HG02938 (cell line): Measurements from ENCODE around the gene MAP2K5.

Experiments
- ATAC-seq: cut with Tn5 transposase; IDR thresholded peaks from one replicate; pipeline ENCODE4 v1.9.1; 2021; ENCODE audit warnings: mild to moderate bottlenecking, moderate library complexity; ENCODE audit not compliant: unreplicated experiment

Gene MAP2K5

DNA sequence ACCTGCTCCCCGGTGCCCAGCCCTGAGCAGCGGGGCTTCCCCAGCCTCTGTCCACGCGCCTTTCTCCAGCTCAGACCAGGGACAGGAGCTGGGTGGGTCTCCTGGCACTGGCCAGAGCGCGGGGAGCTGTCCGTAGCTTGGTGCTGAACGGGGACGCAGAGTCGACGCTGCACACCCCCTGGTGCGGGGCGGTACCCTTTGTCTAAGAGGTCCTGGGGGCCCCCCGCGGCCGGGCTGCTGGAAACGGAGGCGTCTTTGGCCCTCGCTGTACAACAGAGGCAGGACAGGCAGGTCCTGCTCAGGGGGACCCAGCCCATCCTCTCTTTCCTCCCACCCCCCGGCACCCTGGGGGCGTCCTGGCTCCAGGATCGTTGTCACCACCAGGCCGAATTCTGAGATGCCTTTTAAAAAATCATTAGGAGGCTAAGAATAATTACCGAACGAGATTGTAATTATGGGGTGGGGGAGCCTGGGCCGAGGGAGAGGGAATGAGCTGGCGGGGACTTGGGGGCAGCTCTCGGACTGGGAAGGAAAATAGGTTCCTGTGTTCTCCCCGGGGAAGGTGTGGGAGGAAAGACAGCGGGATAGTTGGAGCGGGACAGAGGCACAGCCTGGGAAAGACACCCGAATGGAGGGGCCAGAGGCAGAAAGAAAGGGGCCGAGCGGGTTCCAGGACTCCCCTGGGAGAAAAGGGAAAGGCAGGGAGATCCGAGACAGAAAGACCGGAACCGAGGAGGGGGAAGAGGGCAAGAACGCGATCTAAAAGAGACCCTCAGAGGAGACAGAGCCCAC, 278.7 kb downstream of the MAP2K5 start:
- ATAC-seq = no peak

DNA sequence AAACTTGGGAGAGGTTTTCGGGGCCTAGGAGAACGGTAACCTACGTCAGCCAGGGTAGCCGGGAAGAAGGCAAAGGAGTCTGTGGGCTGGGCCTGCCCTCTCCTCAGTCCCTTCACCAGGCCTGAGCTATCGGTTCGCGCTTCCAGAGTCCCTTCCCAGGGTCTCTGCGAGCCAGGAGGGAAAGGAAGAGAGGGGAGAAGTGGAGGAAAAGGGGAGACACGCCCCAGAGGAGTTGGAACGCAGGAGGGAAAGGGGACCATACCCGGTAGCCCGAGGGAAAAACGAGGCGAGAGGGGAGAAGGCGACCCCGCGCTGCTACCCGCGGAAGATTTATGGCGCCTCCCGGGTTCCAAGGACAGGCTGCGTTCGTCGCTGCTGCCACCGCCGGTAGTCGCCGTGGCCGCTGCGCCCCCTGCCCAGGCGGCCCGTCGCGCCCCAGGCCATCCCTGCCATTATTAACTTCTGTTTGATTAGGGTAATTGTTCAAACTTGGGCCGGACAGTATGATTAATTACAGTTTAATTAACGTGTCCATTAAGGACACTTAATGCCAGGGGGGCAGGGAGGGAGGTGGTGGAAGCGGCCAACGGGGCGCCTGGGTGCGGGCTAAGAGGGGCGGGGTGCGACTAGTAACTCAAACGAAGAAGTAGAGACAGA, 279.4 kb downstream of the MAP2K5 start:
- no peak for ATAC-seq

DNA sequence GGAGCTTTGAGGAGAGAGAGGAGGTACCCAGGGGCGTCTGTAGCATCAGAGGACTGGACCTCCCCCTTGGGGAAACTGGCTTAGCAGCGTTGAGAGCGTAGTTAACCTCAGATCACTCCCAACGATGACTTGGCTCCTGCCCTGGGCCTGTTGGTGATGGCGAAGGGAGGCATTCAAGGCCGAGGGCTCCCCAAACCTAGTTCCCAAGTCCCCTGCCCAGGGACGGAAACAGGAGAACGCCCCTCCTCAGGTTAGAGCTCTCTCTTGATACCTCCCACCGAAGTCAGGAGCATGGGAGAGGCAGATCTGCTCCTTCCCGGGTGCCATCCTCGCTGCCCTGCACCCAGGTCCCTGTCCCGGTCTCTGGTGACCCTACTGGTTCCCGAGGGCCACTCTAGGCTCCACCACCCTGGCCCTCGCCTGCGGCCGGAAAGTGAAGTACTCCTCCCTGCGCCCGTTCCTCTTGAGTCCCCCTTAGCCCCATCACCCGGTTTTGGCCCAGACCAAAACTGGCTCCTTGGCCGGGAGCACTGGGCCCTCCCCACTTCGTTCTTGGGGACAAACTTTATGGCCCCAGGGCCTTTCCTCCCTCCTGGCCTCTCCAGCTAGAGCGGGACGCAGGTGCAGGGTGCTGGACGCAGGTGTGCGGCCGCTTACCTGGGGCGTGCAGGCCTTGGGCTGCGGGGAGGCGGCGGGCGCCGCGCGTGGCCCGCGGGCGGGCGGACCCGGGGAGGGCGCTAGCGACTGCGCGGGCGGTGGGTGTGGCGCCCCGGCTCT, 280.2 kb downstream of the MAP2K5 start:
- no peak for ATAC-seq

DNA sequence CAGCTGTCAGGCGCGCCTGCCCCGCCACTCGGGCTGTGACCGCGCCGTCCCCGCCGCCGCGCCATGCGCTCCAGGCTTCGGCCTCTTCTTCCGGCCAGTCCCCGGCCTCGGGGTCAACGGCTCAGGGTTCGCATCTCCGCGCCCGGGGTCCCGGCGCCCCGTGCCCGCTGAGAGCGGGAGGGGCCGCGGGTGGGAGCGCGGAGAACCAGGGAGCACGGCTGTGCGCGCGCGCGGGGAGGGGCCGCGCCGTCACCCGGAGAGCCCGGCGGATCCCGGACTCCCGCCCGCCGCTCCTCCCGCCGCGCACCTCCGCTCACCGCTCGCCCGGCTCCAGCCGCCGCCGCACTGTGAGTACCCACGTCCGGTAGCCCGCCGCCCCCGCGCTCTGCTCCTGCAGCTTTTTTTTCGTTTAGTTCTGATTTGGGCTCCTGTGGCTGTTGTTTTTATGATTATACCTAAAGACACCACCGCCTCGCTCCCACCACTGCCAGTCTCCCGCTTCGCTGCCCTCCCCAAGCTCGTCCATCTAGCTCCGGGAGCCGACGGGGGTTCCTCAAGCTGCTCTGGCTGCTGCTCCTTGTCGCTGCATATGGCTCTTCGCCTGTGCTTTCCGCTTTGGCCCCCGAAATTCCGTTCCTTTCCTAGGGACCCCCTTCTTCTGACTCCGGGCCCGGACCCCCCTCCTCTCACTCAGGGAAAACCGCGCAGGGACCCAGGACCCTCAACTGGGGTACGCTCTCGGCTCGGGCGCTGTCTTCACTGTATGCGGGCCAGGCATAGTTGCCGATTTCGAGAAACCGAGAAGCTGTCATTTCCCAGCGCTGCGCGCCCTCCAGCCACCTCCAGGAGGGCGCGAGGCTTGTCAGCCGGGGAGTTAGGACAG, 281.1 kb downstream of the MAP2K5 start:
- ATAC-seq = no peak

DNA sequence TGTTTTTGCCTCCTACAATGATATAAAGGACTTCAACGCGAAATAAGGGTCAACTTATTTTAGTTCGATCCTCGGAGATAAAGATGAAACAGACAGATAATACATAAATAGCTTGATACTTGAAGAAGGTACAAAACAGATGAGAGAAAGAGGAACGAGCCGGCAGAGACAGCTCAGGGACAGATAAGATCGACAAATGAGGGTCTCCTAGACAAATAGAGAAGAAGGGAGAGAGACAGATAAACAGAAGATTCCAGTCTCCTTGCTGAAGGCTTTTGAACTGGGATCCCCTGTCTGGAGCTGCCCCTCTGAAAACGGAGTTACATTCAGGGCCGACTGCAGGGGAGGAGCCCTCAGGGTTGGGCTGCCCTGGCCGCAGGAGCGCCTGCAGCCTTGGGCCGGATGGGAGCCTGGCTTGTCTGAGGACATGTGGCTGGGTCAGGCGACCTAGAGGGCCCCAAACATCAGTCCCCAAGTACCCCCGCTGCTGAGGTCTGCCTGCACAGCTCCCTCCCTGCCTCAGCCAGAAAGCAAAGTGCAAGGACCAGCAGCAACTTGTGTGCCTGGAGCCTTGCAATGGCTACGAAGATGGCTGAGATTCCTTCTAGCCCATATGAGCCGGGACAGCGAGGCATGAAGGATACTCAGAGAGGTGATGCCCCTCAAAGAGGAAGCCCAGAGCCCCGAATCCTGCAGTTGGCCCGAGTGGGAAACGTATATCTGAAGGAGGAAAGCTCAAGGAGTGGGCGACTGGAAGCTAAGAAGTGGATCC, 281.9 kb downstream of the MAP2K5 start:
- ATAC-seq = no peak

DNA sequence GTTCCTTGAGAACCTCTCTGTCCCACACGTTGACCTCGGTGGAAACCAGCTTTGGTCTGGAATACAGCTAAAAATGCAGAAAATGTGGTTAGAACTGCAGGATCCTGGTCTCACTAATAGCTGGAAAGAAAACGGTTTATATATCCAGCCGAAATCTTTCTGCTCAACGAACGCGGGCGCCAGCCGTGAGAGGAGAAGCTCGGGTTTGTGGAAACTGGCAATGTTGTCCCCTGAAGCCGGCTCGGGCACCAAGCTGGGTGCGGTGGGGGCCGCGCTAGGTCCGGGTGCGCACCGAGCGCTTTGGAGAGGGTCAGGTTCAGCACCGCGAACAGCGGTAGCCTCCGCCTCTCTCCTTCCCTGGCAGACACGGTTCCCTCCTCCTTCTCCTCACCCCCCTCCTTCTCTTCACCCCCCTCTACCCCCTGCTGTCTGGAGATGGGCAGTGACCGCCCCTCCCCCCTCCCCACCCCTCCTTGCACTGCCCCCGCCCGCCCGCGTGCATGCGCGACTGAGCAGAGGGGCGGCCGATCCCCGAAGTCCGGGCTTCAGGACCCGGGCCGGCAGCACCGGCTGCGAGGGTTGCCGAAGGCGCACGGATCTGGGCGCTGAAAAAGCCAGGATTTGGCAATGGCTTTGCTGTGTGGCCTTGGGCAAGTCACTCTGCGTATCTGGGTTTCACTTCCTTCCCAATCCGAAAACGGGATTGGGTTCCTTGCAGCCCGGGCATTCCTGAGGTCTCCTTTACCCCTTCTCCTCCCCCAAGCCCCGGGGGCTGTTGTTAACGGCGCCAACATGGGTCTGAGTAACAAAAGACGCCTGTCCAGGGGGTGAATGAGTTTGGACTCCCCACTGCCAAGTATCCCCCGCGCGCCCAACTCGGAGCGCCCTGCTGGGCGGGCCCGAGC, 282.7 kb downstream of the MAP2K5 start, which contains the start of gene SKOR1:
Gene SKOR1 (plus strand): TSS at position 534 of the 905 bp plus-strand sequence. CDS start 94 bp downstream, at position 628.
- ATAC-seq = no peak

DNA sequence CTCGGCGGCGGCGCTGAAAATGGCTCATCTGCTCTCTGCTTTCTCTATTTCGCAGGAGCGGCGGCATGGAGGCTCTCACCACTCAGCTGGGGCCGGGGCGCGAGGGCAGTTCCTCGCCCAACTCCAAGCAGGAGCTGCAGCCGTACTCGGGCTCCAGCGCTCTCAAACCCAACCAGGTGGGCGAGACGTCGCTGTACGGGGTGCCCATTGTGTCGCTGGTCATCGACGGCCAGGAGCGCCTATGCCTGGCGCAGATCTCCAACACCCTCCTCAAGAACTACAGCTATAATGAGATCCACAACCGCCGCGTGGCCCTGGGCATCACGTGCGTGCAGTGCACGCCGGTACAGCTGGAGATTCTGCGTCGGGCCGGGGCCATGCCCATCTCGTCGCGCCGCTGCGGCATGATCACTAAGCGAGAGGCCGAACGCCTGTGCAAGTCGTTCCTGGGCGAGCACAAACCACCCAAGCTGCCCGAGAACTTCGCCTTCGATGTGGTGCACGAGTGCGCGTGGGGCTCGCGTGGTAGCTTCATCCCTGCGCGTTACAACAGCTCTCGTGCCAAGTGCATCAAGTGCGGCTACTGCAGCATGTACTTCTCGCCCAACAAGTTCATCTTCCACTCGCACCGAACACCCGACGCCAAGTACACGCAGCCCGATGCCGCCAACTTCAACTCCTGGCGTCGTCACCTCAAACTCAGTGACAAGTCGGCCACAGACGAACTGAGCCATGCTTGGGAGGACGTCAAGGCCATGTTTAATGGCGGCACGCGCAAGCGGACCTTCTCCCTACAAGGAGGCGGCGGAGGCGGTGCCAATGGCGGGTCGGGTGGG, 283.6 kb downstream of the MAP2K5 start:
- no peak for ATAC-seq

DNA sequence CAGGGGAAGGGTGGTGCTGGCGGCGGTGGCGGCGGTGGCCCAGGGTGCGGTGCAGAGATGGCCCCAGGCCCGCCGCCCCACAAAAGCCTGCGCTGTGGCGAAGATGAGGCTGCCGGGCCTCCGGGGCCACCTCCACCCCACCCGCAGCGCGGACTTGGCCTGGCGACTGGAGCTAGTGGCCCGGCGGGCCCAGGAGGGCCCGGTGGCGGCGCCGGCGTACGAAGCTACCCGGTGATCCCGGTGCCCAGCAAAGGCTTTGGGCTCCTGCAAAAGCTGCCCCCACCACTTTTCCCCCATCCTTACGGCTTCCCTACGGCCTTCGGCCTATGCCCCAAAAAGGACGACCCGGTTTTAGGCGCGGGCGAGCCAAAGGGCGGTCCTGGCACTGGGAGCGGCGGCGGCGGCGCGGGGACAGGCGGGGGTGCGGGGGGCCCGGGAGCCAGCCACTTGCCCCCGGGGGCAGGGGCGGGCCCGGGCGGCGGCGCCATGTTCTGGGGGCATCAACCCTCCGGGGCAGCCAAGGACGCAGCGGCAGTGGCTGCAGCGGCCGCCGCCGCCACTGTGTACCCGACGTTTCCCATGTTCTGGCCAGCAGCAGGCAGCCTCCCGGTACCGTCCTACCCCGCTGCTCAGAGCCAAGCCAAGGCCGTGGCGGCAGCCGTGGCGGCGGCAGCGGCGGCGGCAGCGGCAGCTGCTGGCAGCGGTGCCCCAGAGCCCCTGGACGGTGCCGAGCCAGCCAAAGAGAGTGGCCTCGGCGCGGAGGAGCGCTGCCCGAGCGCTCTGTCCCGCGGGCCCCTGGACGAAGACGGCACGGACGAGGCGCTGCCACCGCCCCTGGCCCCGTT, 284.4 kb downstream of the MAP2K5 start:
- ATAC-seq = no peak

DNA sequence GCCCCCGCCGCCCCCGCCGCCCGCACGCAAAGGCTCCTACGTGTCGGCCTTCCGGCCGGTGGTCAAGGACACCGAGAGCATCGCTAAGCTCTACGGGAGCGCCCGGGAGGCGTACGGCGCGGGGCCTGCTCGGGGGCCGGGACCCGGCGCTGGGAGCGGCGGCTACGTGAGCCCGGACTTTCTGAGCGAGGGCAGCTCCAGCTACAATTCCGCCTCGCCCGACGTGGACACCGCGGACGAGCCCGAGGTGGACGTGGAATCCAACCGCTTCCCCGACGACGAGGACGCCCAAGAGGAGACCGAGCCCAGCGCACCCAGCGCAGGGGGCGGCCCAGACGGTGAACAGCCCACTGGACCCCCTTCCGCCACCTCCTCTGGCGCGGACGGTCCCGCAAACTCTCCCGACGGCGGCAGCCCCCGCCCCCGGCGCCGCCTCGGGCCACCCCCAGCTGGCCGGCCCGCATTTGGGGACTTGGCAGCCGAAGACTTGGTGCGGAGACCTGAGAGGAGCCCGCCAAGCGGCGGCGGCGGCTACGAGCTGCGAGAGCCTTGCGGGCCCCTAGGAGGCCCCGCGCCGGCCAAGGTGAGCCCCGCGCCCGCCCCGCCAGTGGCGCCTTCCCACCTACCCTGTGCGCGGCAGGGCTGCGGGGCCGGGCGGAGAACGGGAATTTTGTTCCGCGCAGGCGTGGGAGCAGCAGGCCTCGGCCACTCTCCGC, 285.2 kb downstream of the MAP2K5 start:
- ATAC-seq = no peak

DNA sequence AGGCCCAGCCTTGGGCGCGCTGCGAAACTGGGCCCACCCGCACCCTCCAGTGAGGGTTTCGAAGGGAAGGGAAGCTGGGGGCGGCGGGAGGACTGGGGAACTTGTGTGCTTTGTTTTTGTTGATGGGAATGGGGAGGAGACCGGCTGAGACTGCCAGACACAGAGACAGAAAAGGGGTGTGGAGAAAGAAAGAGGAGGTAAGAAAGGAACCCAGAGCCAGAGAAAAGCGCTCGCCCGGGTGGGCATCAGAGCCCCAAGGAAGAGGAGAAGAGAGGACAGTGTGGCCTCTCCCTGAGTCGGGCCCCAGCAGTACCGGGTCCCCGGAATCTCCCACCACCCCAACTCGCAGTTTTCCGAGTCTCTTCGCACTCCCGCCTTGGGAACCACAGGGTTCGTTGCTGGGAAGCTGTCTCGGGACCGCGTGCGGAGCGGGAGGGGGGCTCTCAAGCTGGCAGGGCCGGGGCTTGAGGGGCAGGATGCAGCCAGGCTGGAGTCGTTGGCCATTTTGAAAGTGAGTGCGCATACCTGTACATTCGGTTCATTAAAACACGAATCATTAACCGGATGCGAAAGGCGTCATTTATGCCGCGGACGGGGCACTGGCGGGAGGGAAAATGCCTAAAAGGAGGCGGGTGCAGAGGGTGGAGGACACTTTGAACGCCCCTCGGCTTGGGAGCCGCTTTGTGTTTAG, 285.9 kb downstream of the MAP2K5 start:
- ATAC-seq = no peak

DNA sequence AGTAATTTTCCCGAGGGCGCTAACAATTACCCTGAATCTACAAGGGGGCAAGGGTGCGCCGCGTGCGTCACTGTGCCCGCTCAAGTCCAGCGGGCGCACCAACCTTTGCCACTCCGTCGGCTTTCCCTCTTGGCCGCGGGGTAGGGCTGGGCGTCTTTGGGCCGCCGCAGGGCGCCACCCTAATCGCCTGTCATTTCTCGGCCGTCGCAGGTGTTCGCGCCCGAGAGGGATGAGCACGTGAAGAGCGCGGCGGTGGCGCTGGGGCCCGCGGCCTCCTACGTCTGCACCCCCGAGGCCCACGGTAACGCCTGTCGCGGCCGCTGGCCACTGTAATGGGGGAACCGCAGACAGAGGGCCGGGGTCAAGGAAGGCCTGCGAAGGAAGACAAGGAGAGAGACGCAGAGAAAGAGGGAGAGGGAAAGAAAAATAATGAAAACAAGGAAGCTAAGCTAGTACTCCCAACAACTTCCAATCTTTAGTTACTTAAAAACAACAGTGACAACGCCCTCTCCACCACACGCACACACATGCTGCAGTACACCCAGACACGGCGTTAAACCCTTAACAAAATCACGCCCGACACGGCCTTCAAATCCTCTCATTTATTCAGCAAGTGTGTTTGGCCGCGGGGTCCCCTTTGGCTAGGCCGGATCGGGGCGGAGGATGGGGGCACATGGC, 286.6 kb downstream of the MAP2K5 start:
- ATAC-seq = no peak

DNA sequence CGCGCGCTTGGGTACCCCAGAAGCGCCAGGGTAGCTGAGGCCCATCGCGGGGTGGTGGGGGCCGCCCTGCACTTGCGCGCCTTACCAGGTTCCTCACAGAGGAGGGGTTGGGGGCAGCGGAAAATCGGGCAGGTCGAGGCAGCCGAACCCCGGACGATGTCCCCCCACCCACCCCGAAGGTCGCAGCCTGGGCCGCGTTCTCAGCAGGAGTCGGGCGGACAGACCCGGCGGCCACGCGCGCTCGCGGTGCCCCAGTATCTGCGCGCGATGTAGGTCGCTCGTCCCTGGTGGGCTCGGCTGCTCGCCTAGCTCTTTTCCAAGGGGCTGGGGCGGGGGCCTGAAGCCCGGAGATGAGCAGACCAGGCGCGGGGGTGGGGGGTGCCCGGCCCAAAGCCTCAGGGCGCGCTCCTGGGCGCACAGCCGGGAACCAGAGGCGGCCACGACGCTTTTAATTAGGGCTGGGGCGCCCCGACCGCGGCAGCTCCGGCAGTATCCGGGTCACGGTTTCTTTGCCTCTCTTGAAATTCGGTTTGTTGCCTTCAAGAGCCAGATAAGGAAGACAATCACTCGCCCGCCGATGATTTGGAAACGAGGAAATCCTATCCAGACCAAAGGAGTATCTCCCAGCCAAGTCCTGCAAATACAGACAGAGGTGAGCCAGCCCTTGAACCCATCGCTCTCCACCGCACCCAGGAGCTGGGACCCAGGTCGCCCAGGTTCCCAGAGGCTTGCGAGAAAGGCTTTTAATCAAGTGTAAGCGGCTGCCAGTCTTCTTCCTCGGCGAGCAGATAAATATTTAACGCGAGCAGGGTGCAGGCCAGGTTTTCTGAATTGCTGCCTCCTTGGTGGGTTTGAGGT, 287.4 kb downstream of the MAP2K5 start:
- ATAC-seq = no peak

DNA sequence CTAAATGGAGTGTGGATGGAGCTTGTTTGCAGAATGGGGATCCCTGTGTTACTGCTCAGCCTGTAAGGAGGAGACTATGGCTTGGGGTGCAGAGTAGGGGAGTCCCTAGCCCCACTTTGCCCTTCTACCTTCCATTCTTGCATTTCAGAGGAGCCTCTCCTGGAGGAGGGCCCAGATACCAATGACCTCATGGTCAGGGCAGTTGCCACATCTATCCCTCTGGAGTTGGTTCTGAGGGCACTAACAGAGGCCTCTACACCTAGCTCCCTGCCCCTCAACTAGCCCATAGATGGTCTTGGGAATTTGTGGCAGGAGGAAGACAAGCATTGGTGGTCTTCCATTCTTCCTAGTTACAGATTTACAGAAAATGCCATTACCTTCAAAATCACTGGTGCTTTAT, 288.9 kb downstream of the MAP2K5 start:
- no peak for ATAC-seq

DNA sequence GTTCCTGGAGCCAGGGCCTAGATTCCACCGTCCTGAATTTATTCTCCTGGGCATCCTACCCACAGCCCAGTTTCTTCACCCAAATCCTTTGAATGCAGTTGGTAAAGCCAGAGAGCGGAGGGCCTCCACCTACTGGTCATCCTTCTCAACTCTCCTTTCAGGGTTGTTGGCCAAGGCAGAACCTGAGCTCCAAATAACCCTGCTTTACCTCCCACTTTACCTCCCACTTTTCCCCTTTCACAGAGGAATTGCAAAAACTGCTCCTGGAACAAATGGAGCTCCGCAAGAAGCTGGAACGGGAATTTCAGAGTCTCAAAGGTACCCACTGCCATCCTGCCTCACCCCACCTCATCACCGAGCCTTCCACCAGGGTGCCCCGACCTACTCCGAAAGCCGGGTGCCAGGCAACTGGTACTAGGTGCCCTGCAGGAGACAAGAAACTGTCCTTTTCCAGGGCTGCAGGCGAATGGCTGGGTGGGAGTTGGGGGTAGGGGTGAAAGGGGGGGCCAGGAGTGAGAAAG, 289.6 kb downstream of the MAP2K5 start:
- ATAC-seq = no peak
